RWPE2 (cell line): ENCODE data around the gene SVEP1.

Experiments
- ATAC-seq: fragments of 200-7000 bp; cut with Tn5 transposase; 3 replicates; pipeline ENCODE4 v1.9.1; 2021; ENCODE audit warnings: low read depth
- DNase-seq: peaks from one replicate; pipeline ENCODE4 v3.0.0-alpha.2; 2020; ENCODE audit warnings: low spot score
- H3K27ac ChIP-seq: fragments of 450-650 bp; 2 replicates; pipeline ENCODE4 v1.5.1; 2017; ENCODE audit warnings: mild to moderate bottlenecking; ENCODE audit not compliant: poor library complexity, severe bottlenecking
- H3K27me3 ChIP-seq: fragments of 250-450 bp; sonication (Bioruptor Pico); 2 replicates; pipeline ENCODE4 v1.5.1; 2021; ENCODE audit warnings: mild to moderate bottlenecking, moderate library complexity; ENCODE audit not compliant: insufficient read depth, poor library complexity, severe bottlenecking
- H3K36me3 ChIP-seq: fragments of 250-450 bp; sonication (Bioruptor Pico); 2 replicates; pipeline ENCODE4 v1.5.1; 2020; ENCODE audit warnings: low read depth, mild to moderate bottlenecking, moderate library complexity
- H3K4me1 ChIP-seq: fragments of 250-450 bp; sonication (Bioruptor Pico); 2 replicates; pipeline ENCODE4 v1.5.1; 2021; ENCODE audit warnings: mild to moderate bottlenecking, moderate library complexity; ENCODE audit not compliant: insufficient read depth, poor library complexity, severe bottlenecking
- H3K4me3 ChIP-seq: fragments of 250-450 bp; sonication (Bioruptor Pico); 2 replicates; pipeline ENCODE4 v1.5.1; 2021; ENCODE audit warnings: mild to moderate bottlenecking, moderate library complexity; ENCODE audit not compliant: severe bottlenecking
- H3K9me3 ChIP-seq: fragments of 250-450 bp; sonication (Bioruptor Pico); 2 replicates; pipeline ENCODE4 v1.5.1; 2021; ENCODE audit warnings: mild to moderate bottlenecking, moderate library complexity; ENCODE audit not compliant: severe bottlenecking
- CTCF ChIP-seq: fragments of 450-650 bp; IDR thresholded peaks from one replicate; pipeline ENCODE4 v1.5.1; 2017; ENCODE audit warnings: mild to moderate bottlenecking, moderate library complexity; ENCODE audit not compliant: poor library complexity, severe bottlenecking

The SVEP1 gene

GRCh38 chr9:110521206-110521605 is 58.3 kb downstream of the SVEP1 start:
- DNase-seq, result no peak
- ATAC-seq, result no peak
- H3K4me1 ChIP-seq, result peaks cover 12% of the 10 kb centered on the region
- no peak for TF ChIP-seq CTCF
- H3K27me3 ChIP-seq, result no peaks in the 10 kb centered on the region
- H3K9me3 ChIP-seq, result no peaks in the 10 kb centered on the region
- peak overlapping the region; percentile 7 for H3K27ac ChIP-seq
- H3K4me3 ChIP-seq, result no peak overlapping the region
- no peaks in the 10 kb centered on the region for H3K36me3 ChIP-seq

GRCh38 chr9:110520120-110520701 is 59.3 kb downstream of the SVEP1 start:
- Histone ChIP-seq H3K27me3 (no peaks in the 10 kb centered on the region), H3K4me3 (no peak overlapping the region), H3K9me3 (no peaks in the 10 kb centered on the region), H3K4me1 (peaks cover 12% of the 10 kb centered on the region), H3K36me3 (no peaks in the 10 kb centered on the region), H3K27ac (peak overlapping the region; percentile 7)
- ATAC-seq (no peak), DNase-seq (no peak)
- TF ChIP-seq CTCF, result no peak

- H3K36me3 ChIP-seq, result 0 out of 2 replicates have a peak, but pooled peaks cover 5% of the 10 kb centered on the region
- H3K9me3 ChIP-seq, result no peaks in the 10 kb centered on the region
- no peak for DNase-seq
- H3K27ac ChIP-seq, result no peak overlapping the region
- H3K4me3 ChIP-seq, result no peak overlapping the region
- H3K27me3 ChIP-seq, result no peaks in the 10 kb centered on the region
- peaks cover 12% of the 10 kb centered on the region for H3K4me1 ChIP-seq
- TF ChIP-seq CTCF, result no peak
- ATAC-seq, result no peak
Observed at GRCh38 chr9:110517483-110517882, 62.1 kb downstream of the SVEP1 start.

- Histone ChIP-seq H3K27ac (no peak overlapping the region), H3K27me3 (no peaks in the 10 kb centered on the region), H3K9me3 (no peaks in the 10 kb centered on the region), H3K36me3 (0 out of 2 replicates have a peak, but pooled peaks cover 8% of the 10 kb centered on the region), H3K4me1 (no peaks in the 10 kb centered on the region), H3K4me3 (no peak overlapping the region)
- no peak for DNase-seq
- no peak for ATAC-seq
- TF ChIP-seq CTCF, result no peak
Observed at GRCh38 chr9:110514897-110515296, 64.6 kb downstream of the SVEP1 start.

- no peaks in the 10 kb centered on the region for H3K27me3 ChIP-seq
- 0 out of 2 replicates have a peak, but pooled peaks cover 8% of the 10 kb centered on the region for H3K36me3 ChIP-seq
- H3K9me3 ChIP-seq, result no peaks in the 10 kb centered on the region
- H3K4me3 ChIP-seq, result no peak overlapping the region
- no peak for TF ChIP-seq CTCF
- ATAC-seq, result no peak
- DNase-seq, result no peak
- H3K27ac ChIP-seq, result no peak overlapping the region
- H3K4me1 ChIP-seq, result no peaks in the 10 kb centered on the region
Observed at GRCh38 chr9:110512817-110513216, 66.7 kb downstream of the SVEP1 start.
